HepG2 (cell line): Measurements from ENCODE around the gene NUP153. TPM values are rescaled to one million over a fixed set of nuclear protein-coding genes. Genes with fewer than 3 reads are reported as not detected.

Source experiments
- ARID3A ChIP-seq: IDR thresholded peaks from 2 replicates; pipeline ENCODE4 v1.6.1; 2012; ENCODE audit warnings: low read depth, low read length, improper control_type of control experiment
- ARNT ChIP-seq: fragments of 450-650 bp; IDR thresholded peaks from 2 replicates; pipeline ENCODE4 v1.6.1; 2017
- DR1 ChIP-seq: sonication (generic); formaldehyde crosslinking; IDR thresholded peaks from 2 replicates; pipeline ENCODE4 v1.8.0; 2021; ENCODE audit warnings: mild to moderate bottlenecking, missing genetic modification reagents, inconsistent platforms
- GATA4 ChIP-seq: sonication (generic); IDR thresholded peaks from 2 replicates; pipeline ENCODE4 v1.6.1; 2016; ENCODE audit warnings: antibody characterized with exemption, low read depth, borderline replicate concordance
- HIVEP1 ChIP-seq: sonication (generic); formaldehyde crosslinking; IDR thresholded peaks from 2 replicates; pipeline ENCODE4 v1.4.0; 2020; ENCODE audit warnings: mild to moderate bottlenecking, missing genetic modification reagents
- IKZF5 ChIP-seq: IDR thresholded peaks from 2 replicates; pipeline ENCODE4 v1.6.1; 2018; ENCODE audit warnings: missing genetic modification reagents, mild to moderate bottlenecking, missing compliant biosample characterization
- JUND ChIP-seq: sonication (generic); formaldehyde crosslinking; IDR thresholded peaks from 2 replicates; pipeline ENCODE4 v1.8.0; 2022; ENCODE audit warnings: mild to moderate bottlenecking, missing genetic modification reagents
- MEIS1 ChIP-seq: sonication (generic); formaldehyde crosslinking; IDR thresholded peaks from 2 replicates; pipeline ENCODE4 v1.9.0; 2021; ENCODE audit warnings: mild to moderate bottlenecking, missing genetic modification reagents, moderate library complexity, borderline replicate concordance
- MXD3 ChIP-seq: IDR thresholded peaks from 2 replicates; pipeline ENCODE4 v1.6.1; 2016; ENCODE audit warnings: mild to moderate bottlenecking, missing biosample characterization, missing genetic modification reagents
- NR3C1 ChIP-seq: sonication (generic); formaldehyde crosslinking; IDR thresholded peaks from 2 replicates; pipeline ENCODE4 v1.4.0; 2020; ENCODE audit warnings: missing genetic modification reagents
- PHB2 ChIP-seq: fragments of 450-650 bp; IDR thresholded peaks from 2 replicates; pipeline ENCODE4 v1.6.1; 2018; ENCODE audit not compliant: partially characterized antibody
- PHF8 ChIP-seq: sonication (generic); formaldehyde crosslinking; IDR thresholded peaks from 2 replicates; pipeline ENCODE4 v1.5.0; 2020; ENCODE audit warnings: missing genetic modification reagents
- SETDB1 ChIP-seq: sonication (generic); formaldehyde crosslinking; IDR thresholded peaks from 2 replicates; pipeline ENCODE4 v1.5.1; 2020; ENCODE audit warnings: missing genetic modification reagents, mild to moderate bottlenecking, borderline replicate concordance
- STAT5B ChIP-seq: sonication (generic); formaldehyde crosslinking; IDR thresholded peaks from 2 replicates; pipeline ENCODE4 v1.4.0; 2020; ENCODE audit warnings: missing genetic modification reagents
- ZFP91 ChIP-seq: sonication (generic); formaldehyde crosslinking; IDR thresholded peaks from 2 replicates; pipeline ENCODE4 v1.9.0; 2022; ENCODE audit warnings: missing genetic modification reagents, mild to moderate bottlenecking, borderline replicate concordance
- ZFYVE20 ChIP-seq: sonication (generic); formaldehyde crosslinking; IDR thresholded peaks from 2 replicates; pipeline ENCODE4 v1.8.0; 2023; ENCODE audit warnings: low read depth, mild to moderate bottlenecking, moderate library complexity, missing genetic modification reagents, borderline replicate concordance
- ZKSCAN1 ChIP-seq: fragments of 150-350 bp; IDR thresholded peaks from 2 replicates; pipeline ENCODE4 v1.6.1; 2014; ENCODE audit warnings: low read length
- ZNF253 ChIP-seq: sonication (generic); formaldehyde crosslinking; IDR thresholded peaks from 2 replicates; pipeline ENCODE4 v1.8.0; 2022; ENCODE audit warnings: mild to moderate bottlenecking, missing genetic modification reagents, borderline replicate concordance
- ZNF333 ChIP-seq: sonication (generic); formaldehyde crosslinking; IDR thresholded peaks from 2 replicates; pipeline ENCODE4 v1.4.0; 2020; ENCODE audit warnings: mild to moderate bottlenecking, missing genetic modification reagents, borderline replicate concordance
- ZNF350 ChIP-seq: sonication (generic); formaldehyde crosslinking; IDR thresholded peaks from 2 replicates; pipeline ENCODE4 v1.4.0; 2020; ENCODE audit warnings: mild to moderate bottlenecking, low read depth, missing genetic modification reagents, borderline replicate concordance
- ZNF572 ChIP-seq: sonication (generic); formaldehyde crosslinking; IDR thresholded peaks from 2 replicates; pipeline ENCODE4 v1.5.1; 2020; ENCODE audit warnings: mild to moderate bottlenecking, missing genetic modification reagents
- ZNF614 ChIP-seq: IDR thresholded peaks from 2 replicates; pipeline ENCODE4 v1.6.1; 2018; ENCODE audit warnings: missing biosample characterization, missing genetic modification reagents, inconsistent platforms, borderline replicate concordance
- polyA plus RNA-seq, 8 experiments: library from polyadenylated mRNA; depleted of rRNA in 3 of 8; stranded (reverse) in 7 of 8; unstranded in 1 of 8; fragments of >200 nt; fragmentation: Illumina TruSeq in 4 of 8; extraction: Trizol in 4 of 8; gene quantifications; 2 replicates each; pipeline versions ENCODE4 v1.2.1 to v1.2.3, GENCODE V29; 2011 to 2016; ENCODE audit warnings: low read depth in 4 of 8, missing spikeins in 1 of 8, mixed read lengths in 1 of 8; ENCODE audit not compliant: insufficient read depth in 1 of 8
- total RNA-seq, 5 experiments: library from RNA; depleted of rRNA; stranded (reverse); fragments of >200 nt; fragmentation: Illumina TruSeq; extraction: Trizol; gene quantifications; 2 replicates each; pipeline ENCODE4 v1.2.3, GENCODE V29; 2016; ENCODE audit warnings: low read depth in 1 of 5

The NUP153 gene
- total and polyA plus RNA-seq, 2 of the 13 experiments (the other 11 are each of a cell fraction or from before 2014, with no cell fraction given) = 29.8 to 55.2 TPM

GRCh38 chr6:17600527-17601385 is 106.0 kb downstream of the NUP153 start (continued):
- TF ChIP-seq PHF8 (CRISPR knock-in tag) (peak; percentile 60; the same call in 1 of the 2 replicates), HIVEP1 (CRISPR knock-in tag) (no peak), ZKSCAN1 (no peak), ZFYVE20 (CRISPR knock-in tag) (no peak), GATA4 (no peak), NR3C1 (CRISPR knock-in tag) (no peak), ZNF572 (CRISPR knock-in tag) (0 out of 2 replicates have a peak, but pooled peaks have one; percentile 37), ZNF614 (CRISPR knock-in tag) (no peak), DR1 (no peak), ZFP91 (CRISPR knock-in tag) (peak; percentile 52; the same call in 1 of the 2 replicates), ZNF253 (peak; percentile 81; the same call in 1 of the 2 replicates), ARID3A (no peak), SETDB1 (no peak), JUND (no peak), STAT5B (no peak), PHB2 (no peak), MXD3 (CRISPR knock-in tag) (peak; percentile 47), ZNF350 (no peak), IKZF5 (CRISPR knock-in tag) (no peak; the same call in 1 of the 2 replicates), ZNF333 (CRISPR knock-in tag) (no peak), MEIS1 (CRISPR knock-in tag) (peak; percentile 87; the same call in 1 of the 2 replicates), ARNT (no peak)
